GM04504 (cell line): Measurements from ENCODE around the gene PRKAG1.

ENCODE experiments used
- DNase-seq: peaks from one replicate; pipeline ENCODE4 v3.0.0-alpha.2; 2012; ENCODE audit warnings: low read depth

PRKAG1 gene

GRCh38 chr12:48966177-48966895 is 52.2 kb downstream of the PRKAG1 start:
- DNase-seq, result no peak

DNA sequence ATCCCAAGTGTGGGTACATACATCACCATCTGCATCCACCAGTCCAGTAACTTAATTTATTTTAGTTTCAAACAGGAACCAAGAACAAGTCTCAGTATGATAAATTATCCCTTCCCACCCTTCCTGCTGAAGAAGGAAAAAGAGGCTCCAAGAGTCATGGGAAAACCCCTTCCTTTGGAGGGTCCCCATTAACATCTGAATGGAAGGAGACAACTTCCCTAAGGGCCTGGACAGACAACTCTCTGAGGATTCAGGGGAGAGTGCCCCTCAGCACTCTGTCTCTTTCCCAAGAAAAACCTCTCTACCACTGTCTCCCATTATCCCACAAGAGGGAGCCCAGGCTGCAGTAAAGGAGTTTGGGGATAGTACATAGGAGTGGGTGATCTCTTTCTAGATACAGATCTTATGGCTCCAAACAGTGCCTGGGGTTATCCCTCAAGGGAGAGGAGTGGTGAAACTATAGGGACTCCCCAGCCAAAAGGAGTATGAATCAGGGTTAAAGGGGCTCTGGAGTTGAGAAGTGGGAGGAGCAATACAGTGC is 53.2 kb downstream of the PRKAG1 start:
- DNase-seq, result no peak

DNA sequence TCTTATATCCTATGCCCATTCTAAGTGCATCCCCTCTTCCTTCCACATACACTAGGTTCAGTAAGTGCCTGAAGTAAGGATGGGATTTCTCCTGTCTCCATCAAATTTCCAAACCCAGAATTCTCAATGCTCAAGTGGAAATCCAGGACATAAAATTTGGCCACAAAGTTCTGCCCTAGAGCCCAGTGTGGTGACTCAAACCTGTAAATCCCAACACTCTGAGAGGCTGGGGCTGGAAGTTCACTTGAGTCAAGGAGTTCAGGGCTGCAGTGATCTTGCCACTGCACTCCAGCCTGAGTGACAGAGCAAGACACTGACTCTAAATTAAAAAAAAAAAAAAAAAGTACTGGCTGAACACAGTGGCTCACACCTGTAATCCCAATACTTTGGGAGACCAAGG is 56.8 kb downstream of the PRKAG1 start:
- no peak for DNase-seq

- DNase-seq, result no peak
These were observed 57.2 kb downstream of the PRKAG1 start for GRCh38 chr12:48961331-48961730.

DNA sequence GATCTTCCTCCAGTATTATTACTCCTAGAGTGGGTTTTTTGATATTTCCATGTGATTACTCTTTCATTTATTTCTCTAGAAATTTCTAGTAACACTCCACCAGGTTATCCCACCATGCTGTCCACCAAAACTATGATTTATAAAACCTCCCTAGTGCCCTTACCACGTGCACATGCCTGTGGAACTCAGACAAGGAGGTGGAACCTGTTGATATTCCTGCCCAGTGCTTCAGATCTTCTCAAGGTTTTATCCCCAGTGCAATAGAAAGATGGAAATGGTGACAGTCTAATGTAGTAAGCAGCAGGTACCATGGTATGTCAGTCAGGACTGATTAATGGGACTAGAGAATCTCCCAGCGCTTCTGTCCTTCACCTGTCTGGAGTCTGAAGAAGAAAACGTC is 57.7 kb downstream of the PRKAG1 start:
- DNase-seq, result no peak

GRCh38 chr12:48958049-48958388 is 60.6 kb downstream of the PRKAG1 start:
- no peak for DNase-seq

DNA sequence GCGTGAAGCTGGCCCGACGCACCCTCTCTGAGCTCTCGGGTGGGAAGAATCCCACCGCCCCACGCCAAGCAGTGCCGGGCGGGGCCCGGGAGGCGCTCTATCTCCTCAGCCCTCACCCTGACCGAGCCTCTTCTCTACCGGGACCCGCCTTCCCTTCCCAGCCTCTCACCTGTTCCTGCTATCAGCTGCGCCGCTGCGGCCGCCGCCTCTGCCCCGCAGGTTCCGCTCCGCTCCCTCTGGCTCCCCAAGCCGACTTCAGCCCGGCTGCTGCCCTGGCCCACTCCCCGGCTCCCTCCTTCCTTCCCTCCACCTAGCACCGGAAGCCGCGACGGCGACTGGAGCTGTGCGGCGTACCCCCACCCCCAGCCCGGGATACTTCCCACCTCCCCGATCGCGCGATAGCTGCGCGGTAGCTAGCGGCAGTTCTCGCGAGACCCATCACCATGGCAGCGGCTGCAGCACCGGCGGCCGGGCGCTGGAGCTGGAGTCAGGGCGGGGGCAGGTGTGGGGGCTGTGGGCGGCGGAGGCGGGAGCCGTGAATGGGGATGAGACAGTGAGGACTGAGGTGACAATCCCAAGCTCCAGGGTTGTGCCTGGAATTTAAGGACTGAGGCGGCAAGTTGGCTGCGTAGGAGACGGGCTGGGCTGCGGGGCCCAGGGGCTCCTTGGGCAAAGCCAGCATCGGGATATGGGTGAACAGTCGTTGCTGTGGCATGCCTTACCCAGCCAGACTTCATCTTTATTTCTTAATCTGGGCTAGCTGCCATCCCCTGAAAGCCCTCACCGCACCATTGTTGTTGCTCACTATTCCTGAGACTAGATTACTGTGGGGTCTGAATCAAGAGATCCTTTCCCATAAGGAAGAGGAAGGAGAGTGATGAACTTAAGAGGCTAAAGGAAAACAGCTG is 61.2 kb downstream of the PRKAG1 start, which contains the start of gene ARF3:
TSS of gene ARF3 (minus strand) at position 347 of the 908 bp plus-strand sequence. CDS start 16,392 bp downstream, outside the sequence.
- DNase-seq, result peak; percentile 79

DNA sequence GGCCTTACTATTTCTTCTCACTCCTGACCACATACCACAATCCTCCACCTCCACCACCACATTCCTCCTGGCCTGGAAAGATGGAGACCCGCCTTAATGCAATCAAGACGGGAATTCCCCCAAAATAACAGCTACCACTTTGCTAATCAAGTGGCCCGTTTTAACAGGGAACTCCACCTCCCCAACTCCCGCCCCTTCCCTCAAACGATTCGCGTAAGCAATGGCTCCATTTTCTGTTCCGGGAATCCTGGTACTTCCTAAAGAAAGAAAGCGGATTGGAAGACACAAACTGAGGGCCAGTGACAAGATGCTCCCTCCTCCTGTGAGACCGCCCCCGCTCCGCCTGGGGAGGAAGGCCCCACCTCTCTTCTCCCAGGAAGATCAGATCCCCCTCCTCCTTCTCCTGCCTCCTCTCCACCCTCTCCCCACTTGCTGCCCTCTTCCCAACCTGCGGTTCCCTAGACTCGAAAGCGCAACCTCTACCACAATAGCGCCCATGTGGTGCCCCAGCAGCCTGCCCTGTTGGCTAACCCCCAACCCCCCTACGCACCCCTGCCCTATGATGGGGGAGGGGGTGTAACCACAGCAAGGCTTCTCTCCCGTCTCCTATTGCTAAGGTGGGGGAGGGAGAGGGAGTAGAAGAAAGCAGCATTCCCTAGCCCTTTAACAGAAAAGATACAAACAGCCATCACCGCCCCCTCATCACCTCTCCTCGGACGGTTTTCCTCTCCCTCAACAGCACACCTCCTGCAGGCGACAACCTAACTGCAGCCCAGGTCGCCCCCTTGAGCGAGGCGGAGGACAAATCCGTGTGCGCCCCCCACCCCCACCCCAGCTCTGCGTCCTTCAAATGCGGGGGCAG is 62.1 kb downstream of the PRKAG1 start:
- DNase-seq, result peak; percentile 92

DNA sequence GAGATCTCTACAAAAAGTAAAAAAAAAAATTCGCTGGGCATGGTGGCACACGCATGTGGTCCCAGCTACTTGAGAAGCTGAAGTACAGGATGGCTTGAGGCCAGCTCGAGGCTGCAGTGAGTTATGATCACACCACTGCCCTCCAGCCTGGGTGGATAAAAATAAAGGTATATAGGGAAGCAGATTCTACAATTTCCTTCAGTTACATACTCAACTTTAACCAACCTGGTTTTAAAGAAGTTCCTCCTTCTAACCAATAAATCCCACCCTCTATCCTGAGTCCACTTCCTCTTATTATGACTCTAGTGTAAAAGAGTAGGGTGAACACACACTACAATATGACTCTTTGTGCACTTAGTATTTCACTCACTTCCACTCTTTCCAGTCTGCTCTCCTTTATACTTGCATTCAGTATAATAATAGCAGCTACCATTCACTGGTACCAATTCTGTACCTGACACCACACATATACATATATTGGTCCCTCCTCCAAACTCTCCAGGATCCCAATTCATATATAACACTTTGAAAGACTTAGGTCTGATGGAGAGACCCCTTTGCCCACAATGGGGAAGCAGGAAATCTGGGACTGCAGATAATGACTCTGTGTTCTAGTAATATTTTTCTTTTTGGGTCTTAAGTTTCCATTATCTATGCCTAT is 63.6 kb downstream of the PRKAG1 start:
- DNase-seq, result no peak

DNA sequence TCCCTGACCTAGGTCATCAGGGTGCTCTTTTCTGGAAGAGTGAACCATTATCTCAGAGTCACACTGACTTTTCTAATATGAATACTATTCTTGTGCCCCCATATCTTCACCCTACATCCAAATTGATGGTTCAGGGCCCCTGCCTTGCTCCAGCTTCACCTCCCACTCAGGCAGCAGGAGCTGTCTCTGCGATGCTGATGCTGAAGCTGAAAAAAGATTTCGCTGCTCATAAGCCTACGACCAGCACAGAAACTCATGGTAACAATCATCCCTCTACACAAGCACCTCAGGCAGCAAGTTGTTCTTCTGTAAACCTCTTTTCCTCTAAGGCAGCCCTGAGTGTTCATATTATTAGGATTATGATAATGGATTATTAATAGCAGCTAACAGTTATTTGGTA is 64.5 kb downstream of the PRKAG1 start:
- DNase-seq, result no peak

GRCh38 chr12:48952691-48953090 is 65.9 kb downstream of the PRKAG1 start:
- no peak for DNase-seq
